GM18505 (cell line): ENCODE measurements around the gene CORO2B.

ENCODE experiments used
- ATAC-seq: cut with Tn5 transposase; IDR thresholded peaks from one replicate; pipeline ENCODE4 v1.9.1; 2021; ENCODE audit not compliant: unreplicated experiment
- POLR2A ChIP-seq: IDR thresholded peaks from 4 replicates; pipeline ENCODE4 v1.6.1; 2011; ENCODE audit warnings: borderline replicate concordance; ENCODE audit not compliant: insufficient read depth, insufficient read length; ENCODE audit errors: extremely low read depth

The CORO2B gene

GRCh38 chr15:68557469-68558317 lies 21.1 kb upstream of the CORO2B start:
- TF ChIP-seq POLR2A: no peak
- ATAC-seq: no peak

- no peak for TF ChIP-seq POLR2A
- no peak for ATAC-seq
Observed at GRCh38 chr15:68558318-68559305, 20.2 kb upstream of the CORO2B start.

- ATAC-seq: peak; percentile 54
- no peak for TF ChIP-seq POLR2A
Observed at GRCh38 chr15:68559345-68560310, 19.2 kb upstream of the CORO2B start.

GRCh38 chr15:68560501-68561113 lies 18.2 kb upstream of the CORO2B start:
- no peak for ATAC-seq
- TF ChIP-seq POLR2A: no peak

GRCh38 chr15:68561171-68561900 lies 17.5 kb upstream of the CORO2B start:
- no peak for ATAC-seq
- TF ChIP-seq POLR2A: no peak

- no peak for ATAC-seq
Observed at GRCh38 chr15:68561901-68562300, 16.9 kb upstream of the CORO2B start.

GRCh38 chr15:68564173-68564572 lies 14.6 kb upstream of the CORO2B start:
- no peak for TF ChIP-seq POLR2A
- ATAC-seq: no peak

More at GRCh38 chr15:68561901-68562300, 16.9 kb upstream of the CORO2B start:
- no peak for TF ChIP-seq POLR2A

- TF ChIP-seq POLR2A: no peak
- ATAC-seq: no peak
Observed at GRCh38 chr15:68565234-68565633, 13.6 kb upstream of the CORO2B start.

- no peak for ATAC-seq
- no peak for TF ChIP-seq POLR2A
Observed at GRCh38 chr15:68565726-68566125, 13.1 kb upstream of the CORO2B start.

- no peak for ATAC-seq
- no peak for TF ChIP-seq POLR2A
Observed at GRCh38 chr15:68566377-68566954, 12.3 kb upstream of the CORO2B start.

- TF ChIP-seq POLR2A: no peak
- ATAC-seq: no peak
Observed at GRCh38 chr15:68567345-68567744, 11.4 kb upstream of the CORO2B start.
